Measurements from ENCODE around the gene WASL. TPM values are rescaled to one million over a fixed set of nuclear protein-coding genes. Genes with fewer than 3 reads are reported as not detected.

The WASL gene
- total RNA-seq, 1 experiment from 2014 or later = 39.3 TPM

- H2BK12ac ChIP-seq (ENCODE audit: insufficient read length, low read depth, low read length) = no peak overlapping the region
- H4K8ac ChIP-seq (replicated peaks; ENCODE audit: insufficient read length, low read depth, low read length) = no peak overlapping the region
- no peak overlapping the region for H3K27ac ChIP-seq (ENCODE audit: insufficient read length, low read depth, low read length)
- H3K27me3 ChIP-seq (ENCODE audit: insufficient read depth, low read length) = no peaks in the 10 kb centered on the region
- H2BK120ac ChIP-seq (ENCODE audit: low read depth, low read length, poor library complexity, severe bottlenecking) = no peak overlapping the region
- H3K4me1 ChIP-seq (ENCODE audit: insufficient read depth, low read length) = no peaks in the 10 kb centered on the region
- H2BK15ac ChIP-seq (ENCODE audit: low read depth, low read length) = no peak overlapping the region
- no peak overlapping the region for H2AK5ac ChIP-seq (ENCODE audit: insufficient read length, low read length)
- no peak overlapping the region for H2AFZ ChIP-seq (ENCODE audit: low read length)
- no peak overlapping the region for H3K56ac ChIP-seq (ENCODE audit: insufficient read length, low read depth, low read length)
- Mint-ChIP-seq H3K9me3 (no peaks in the 10 kb centered on the region), H3K4me3 (no peak overlapping the region), H3K27ac (no peak overlapping the region), H3K36me3 (ENCODE audit: insufficient read depth in 1 of 3, low read depth in 3 of 3) (no peaks in the 10 kb centered on the region; a peak in 1 of 7 replicates), H3K4me1 (peaks cover 10 to 22% of the 10 kb centered on the region in 2 experiments), H3K27me3 (ENCODE audit: low read depth) (no peaks in the 10 kb centered on the region)
- no peaks in the 10 kb centered on the region for H3K79me1 ChIP-seq (ENCODE audit: insufficient read depth, low read depth, low read length, poor library complexity, severe bottlenecking)
- H4K20me1 ChIP-seq (ENCODE audit: control insufficient read depth, insufficient read depth, insufficient read length) = no peaks in the 10 kb centered on the region
- WGBS (ENCODE audit: extremely low coverage, insufficient read length, low lambda C conversion rate) = no CpG with 5 or more reads among the region's 1 CpG
- no peak overlapping the region for H2BK20ac ChIP-seq (ENCODE audit: low read depth, low read length, poor library complexity, severe bottlenecking)
- no peak overlapping the region for H2BK5ac ChIP-seq (ENCODE audit: insufficient read length, low read length)
- no peak overlapping the region for H3K4ac ChIP-seq (ENCODE audit: low read depth, low read length)
- H3K9ac ChIP-seq (ENCODE audit: extremely low read depth, insufficient read length, low read length) = no peak overlapping the region
- H3K9me3 ChIP-seq (ENCODE audit: control insufficient read depth, low read depth, low read length) = no peaks in the 10 kb centered on the region
- no peak overlapping the region for H3K23ac ChIP-seq (ENCODE audit: insufficient read length, low read depth, low read length)
- H3K23me2 ChIP-seq (ENCODE audit: insufficient read length, low read depth, low read length, poor library complexity, severe bottlenecking) = no peaks in the 10 kb centered on the region
- no peak for TF ChIP-seq CTCF (conservative IDR thresholded peaks at IDR 0.05)
- H3K4me2 ChIP-seq (ENCODE audit: insufficient read depth, insufficient read length, low read length) = no peak overlapping the region
- H4K5ac ChIP-seq (ENCODE audit: insufficient read length, low read depth, low read length) = no peak overlapping the region
- no peak overlapping the region for H3K14ac ChIP-seq (ENCODE audit: insufficient read depth, low read length)
- no peak overlapping the region for H3T11ph ChIP-seq (ENCODE audit: low read length)
- H4K91ac ChIP-seq (ENCODE audit: insufficient read length, low read depth, low read length) = no peak overlapping the region
- H3K18ac ChIP-seq (ENCODE audit: insufficient read length, low read depth, low read length) = no peak overlapping the region
- no peak for DNase-seq
- H3K79me2 ChIP-seq (ENCODE audit: insufficient read depth, low read length) = no peaks in the 10 kb centered on the region
These were observed 87.0 kb downstream of the WASL start for GRCh38 chr7:123661765-123662164.
